Keratinocyte (primary cell): ENCODE data around the gene RPL14.

ENCODE experiments used
- EZH2 ChIP-seq: IDR thresholded peaks from one replicate; pipeline ENCODE4 v1.6.1; 2012; ENCODE audit warnings: inconsistent platforms, mild to moderate bottlenecking, low read length, moderate library complexity
- TF ChIP-seq, protein P1 (sequence below), 3 experiments: IDR thresholded peaks in 1 of 3; conservative IDR thresholded peaks in 1 of 3; optimal IDR thresholded peaks in 1 of 3; 2 replicates in 2 of 3; 3 replicates in 1 of 3; pipeline versions ENCODE3 to v1.5.1; 2011; ENCODE audit warnings: low read length in 3 of 3, mild to moderate bottlenecking in 3 of 3, moderate library complexity in 2 of 3, control low read depth in 1 of 3, inconsistent platforms in 1 of 3; ENCODE audit not compliant: insufficient read depth in 2 of 3; ENCODE audit errors: extremely low read depth in 1 of 3

DNA sequence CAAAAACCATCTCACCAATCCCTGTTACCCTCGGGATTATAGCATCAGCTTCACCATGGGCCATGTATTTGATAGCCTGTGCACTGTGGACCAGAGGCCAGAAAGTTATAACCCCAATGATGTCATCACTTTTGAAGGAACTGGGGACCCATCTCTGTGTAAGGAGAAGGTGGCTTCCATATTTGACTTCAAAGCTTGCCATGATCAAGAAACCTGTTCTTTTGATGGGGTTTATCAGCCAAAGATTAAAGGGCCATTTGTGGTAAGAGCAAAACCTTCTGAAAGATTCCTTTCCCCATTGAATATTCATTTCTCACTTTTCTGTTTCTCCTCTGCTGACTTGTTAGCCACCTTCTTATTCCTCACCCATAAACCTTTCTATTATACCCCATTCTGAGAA, 34.3 kb upstream of the RPL14 start:
- TF ChIP-seq, protein P1, sequence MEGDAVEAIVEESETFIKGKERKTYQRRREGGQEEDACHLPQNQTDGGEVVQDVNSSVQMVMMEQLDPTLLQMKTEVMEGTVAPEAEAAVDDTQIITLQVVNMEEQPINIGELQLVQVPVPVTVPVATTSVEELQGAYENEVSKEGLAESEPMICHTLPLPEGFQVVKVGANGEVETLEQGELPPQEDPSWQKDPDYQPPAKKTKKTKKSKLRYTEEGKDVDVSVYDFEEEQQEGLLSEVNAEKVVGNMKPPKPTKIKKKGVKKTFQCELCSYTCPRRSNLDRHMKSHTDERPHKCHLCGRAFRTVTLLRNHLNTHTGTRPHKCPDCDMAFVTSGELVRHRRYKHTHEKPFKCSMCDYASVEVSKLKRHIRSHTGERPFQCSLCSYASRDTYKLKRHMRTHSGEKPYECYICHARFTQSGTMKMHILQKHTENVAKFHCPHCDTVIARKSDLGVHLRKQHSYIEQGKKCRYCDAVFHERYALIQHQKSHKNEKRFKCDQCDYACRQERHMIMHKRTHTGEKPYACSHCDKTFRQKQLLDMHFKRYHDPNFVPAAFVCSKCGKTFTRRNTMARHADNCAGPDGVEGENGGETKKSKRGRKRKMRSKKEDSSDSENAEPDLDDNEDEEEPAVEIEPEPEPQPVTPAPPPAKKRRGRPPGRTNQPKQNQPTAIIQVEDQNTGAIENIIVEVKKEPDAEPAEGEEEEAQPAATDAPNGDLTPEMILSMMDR (optimal IDR thresholded peaks at IDR 0.05 in 1 of 3, IDR thresholded peaks at IDR 0.05 in 1 of 3, conservative IDR thresholded peaks at IDR 0.05 in 1 of 3; ENCODE audit: extremely low read depth in 1 of 3, insufficient read depth in 2 of 3, low read length in 3 of 3), result no peak
- no peak for TF ChIP-seq EZH2
